ENCODE data around the gene SLC35F3.

Gene SLC35F3

DNA sequence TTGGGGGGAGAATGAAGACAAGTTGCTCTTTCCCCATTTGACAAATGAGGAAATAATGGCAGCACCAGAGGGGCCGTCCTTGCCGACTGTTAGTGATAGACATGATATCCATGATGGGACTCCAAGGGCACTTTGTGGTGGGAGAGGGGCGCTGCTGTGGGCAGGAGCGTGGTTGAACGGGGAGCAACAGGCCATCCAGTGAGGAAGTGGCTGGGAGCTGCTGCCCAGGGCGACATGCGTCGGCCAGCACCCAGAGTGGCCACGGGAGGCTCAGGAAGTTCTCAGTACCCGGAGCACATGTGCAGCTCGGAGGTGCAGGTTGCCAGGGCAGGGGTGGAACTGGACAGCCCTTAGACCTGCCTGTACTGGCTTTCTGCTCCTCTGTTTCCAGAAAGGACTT, 71.0 kb downstream of the SLC35F3 start:
- DNase-seq = no peak

DNA sequence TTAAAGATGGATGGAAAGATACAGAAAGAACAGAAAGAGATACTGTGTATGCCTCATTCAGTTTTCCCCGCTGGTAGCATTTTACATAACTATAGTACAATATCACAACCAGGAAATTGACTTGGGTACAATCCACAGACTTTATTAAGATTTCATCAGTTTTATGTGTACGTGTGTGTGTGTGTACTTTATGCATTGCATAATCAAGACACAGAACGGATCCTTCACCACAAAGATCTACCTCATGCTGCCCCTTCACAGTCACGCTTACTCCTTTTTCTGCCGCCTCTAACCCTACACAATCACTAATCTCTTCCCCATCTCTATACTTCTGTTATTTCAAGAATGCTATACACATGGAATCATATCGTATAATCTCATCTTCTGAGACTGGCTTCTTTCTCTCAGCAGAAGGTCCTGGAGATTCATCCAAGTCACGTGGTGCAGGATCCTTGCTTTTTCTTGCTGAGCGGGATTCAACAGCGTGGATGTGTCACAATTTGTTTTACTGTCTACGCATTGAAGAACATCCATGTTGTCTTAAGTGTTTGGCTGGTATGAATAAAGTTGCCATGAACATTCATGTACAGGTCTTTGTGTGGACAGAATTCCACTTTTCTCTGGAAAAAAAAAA, 76.7 kb downstream of the SLC35F3 start:
- DNase-seq = no peak

GRCh38 chr1:233982827-233983518, 78.5 kb downstream of the SLC35F3 start:
- DNase-seq = no peak

- no peak for DNase-seq
Observed at GRCh38 chr1:233983811-233984210, 79.3 kb downstream of the SLC35F3 start.

DNA sequence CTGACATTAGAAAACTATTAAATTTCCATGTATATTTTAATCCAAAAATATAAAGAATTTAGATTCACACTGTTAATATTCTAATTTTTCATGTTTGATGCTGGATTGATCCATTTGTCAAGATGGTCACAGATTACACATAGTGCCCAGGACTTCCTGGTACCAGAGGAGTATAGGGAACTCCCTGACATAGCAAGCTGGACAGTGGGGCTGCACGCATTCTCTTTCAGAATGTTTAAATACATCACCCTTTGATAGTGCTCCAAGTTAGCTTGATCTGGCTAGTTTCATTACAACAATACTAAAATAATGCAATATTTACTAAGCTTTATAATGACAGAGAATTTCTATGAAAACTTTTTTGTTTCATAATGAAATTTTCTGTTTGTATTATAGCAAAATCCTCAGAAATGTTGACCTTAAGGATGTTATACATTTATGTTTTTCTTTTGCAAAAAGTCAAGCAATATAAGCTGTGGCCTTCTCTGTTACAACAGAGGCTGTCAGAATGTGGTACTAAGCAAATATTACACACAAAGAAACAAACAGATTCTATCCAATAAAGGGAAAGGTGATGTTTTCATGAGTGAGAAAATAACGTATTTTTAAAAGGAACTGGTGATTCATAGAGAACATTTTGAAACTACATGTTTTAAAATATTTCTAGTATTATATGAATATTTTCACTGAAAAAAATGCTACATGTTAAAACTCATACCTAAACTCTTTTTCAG, 84.7 kb downstream of the SLC35F3 start:
- DNase-seq = no peak

DNA sequence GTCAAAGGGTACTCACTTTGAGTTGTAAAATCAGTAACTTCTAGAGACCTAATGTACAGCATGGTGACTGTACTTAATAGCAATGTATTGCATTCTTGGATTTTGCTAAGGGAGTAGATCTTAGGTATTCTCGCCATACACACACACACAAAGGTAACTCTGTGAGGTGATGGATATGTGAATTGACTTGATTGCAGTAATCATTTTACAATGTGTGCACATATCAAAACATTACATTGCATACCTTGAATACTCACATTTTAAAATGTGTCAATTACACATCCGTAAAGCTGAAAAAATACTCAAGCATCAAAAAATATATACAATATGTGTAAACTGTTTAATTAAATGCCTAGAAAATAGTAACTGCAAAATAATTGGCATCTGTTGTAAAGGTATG, 86.0 kb downstream of the SLC35F3 start:
- DNase-seq = no peak

DNA sequence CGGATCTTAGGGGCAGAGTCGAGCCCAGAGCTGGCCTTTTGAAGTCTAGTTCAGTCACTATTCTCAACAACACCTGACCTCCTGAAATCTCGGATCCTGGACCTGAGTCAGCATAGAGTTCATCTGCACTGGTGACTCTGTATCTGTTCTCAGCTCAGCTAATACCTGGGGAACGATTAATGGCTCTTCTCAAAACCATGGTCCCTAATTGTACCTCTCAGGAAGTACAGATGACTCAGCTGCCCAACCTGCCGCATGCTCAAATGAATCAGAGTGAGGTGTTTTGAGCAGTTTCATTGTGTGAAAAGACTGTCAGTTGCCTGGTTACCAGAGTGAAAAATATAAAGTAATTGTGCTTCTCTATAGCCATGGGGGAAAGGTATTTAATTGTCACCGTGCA, 89.2 kb downstream of the SLC35F3 start:
- peak; percentile 24 for DNase-seq

- DNase-seq = no peak
Observed at GRCh38 chr1:233994112-233994511, 89.6 kb downstream of the SLC35F3 start.

GRCh38 chr1:233998456-233998855, 94.0 kb downstream of the SLC35F3 start:
- DNase-seq = no peak

GRCh38 chr1:233998891-233999290, 94.4 kb downstream of the SLC35F3 start:
- DNase-seq = peak; percentile 80

DNA sequence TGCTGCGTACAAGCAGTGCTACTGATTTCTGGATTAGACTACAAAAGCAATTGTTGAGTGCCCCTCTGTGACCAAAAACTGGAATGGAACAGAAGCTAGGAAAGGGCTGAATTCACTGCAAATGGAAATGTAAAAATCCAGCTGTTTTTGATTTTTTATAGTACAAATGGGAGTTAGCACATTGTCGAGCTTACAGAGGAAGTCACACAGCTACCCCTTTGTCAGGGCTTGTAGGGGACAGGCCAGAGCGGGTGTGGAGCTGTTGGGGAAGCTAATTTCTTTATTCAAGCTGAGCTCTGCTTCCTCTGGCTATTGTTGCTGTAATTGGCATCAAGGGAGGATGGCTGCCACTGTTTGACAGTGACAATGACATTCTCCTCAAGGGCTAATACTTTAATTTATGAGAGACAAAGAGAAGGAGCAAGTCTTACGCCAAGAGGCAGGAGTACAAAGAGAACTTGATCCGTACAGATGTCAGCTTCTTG, 96.1 kb downstream of the SLC35F3 start:
- DNase-seq = peak; percentile 90

GRCh38 chr1:234001817-234002216, 97.3 kb downstream of the SLC35F3 start:
- no peak for DNase-seq

GRCh38 chr1:234004591-234004990, 100.1 kb downstream of the SLC35F3 start:
- no peak for DNase-seq

DNA sequence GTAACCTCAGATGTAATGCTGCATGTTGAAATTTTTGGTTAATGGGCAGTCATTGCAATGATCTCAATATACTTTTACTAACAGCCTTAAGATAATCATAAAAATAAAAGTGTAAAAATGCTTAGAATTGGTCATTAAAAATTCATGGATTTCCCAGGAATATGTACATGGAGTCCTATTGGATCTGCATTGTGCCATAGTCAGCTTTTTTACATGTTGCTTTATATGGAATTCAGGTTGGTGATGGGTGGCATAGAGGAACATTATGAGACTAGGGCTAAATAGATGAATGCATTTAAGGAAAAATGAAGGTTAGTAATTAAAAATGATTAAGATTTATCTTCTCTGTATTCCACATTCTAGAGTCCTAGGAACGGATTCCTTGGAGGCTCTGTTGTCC, 103.2 kb downstream of the SLC35F3 start:
- no peak for DNase-seq

DNA sequence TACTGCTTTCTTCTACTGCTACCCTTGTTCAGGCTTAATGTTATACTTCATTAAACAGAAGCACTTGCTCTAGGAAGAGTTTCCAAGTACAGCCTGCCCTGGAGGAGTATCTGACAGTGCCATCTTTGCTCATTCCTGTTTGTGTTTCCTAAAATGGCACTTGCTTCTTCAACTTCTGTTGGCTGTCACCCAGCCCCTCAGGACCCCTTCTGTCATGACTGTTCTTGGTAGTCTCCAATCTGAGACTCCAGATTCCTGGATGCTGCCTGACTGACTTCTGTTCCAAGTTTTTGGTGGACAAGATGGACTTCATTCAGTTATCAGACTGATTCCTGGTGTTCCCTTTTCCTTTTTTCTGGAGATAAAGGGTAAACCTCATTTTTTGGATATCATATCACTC, 104.1 kb downstream of the SLC35F3 start:
- DNase-seq = no peak

GRCh38 chr1:234009668-234010067, 105.2 kb downstream of the SLC35F3 start:
- DNase-seq = no peak

DNA sequence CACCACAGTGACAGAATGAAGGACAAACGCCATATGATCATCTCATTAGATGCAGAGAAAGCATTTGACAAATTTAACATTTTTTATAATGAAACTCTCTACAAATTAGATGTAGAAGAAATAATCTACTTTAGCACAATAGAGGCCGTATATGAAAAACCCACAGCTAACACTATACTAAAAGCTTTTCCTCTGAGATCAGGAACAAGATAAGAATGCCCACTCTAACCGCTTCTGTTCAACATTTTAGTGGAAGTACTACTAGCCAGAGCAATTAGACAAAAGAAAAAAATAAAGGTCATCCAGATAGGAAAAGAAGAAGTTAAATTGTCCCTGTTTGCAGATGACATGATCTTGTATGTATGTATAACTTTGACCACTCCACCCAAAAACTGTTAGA, 109.7 kb downstream of the SLC35F3 start:
- DNase-seq = no peak

DNA sequence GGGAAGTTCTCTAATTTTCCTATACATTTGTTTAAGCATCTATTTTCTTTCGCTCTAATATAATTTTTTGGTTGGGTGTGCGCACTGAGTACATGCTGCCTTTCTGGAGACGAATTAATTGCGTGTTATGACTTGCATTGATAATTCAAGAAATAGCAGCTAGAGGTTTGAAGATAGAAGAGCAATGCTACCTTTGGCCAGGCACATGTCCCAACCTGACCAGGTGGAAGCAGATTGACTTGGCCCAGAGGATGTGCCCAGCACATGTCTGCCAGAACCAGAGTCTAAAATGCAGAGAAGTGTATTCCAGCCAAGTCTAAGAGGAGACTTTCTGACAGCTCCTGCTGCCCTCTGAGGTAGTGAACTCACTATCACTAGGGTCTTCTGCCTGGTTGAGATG, 114.3 kb downstream of the SLC35F3 start:
- DNase-seq = no peak

DNA sequence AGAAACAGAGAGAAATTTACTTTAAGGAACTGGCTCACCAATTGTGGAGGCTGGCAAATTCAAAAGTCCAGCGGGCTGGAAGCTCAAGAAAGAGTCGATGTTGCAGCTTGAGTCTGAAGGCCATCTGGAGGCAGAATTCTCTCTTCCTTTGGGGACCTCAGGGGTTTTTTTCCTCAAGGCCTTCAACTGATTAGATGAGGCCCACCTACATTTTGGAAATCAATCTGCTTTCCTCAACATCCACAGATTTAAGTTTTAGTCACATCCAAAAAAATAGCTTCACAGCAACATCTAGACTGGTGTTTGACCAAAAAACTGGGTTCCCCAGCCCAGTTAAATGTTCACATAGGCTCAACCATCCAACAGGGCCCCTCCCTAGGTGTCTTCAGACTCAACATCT, 114.9 kb downstream of the SLC35F3 start:
- DNase-seq = no peak

DNA sequence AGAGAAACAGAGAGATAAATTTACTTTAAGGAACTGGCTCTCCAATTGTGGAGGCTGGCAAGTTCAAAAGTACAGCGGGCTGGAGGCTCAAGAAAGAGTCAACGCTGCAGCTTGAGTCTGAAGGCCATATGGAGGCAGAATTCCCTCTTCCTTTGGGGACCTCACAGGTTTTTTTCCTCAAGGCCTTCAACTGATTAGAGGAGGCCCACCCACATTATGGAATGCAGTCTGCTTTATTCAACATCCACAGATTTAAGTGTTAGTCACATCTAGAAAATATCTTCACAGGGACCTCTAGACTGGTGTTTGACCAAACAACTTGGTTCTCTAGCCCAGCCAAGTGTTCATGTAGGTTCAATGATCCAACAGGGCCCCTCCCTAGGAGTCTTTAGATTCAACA, 117.8 kb downstream of the SLC35F3 start:
- no peak for DNase-seq

- DNase-seq = no peak
Observed at GRCh38 chr1:234039603-234040002, 135.1 kb downstream of the SLC35F3 start.

DNA sequence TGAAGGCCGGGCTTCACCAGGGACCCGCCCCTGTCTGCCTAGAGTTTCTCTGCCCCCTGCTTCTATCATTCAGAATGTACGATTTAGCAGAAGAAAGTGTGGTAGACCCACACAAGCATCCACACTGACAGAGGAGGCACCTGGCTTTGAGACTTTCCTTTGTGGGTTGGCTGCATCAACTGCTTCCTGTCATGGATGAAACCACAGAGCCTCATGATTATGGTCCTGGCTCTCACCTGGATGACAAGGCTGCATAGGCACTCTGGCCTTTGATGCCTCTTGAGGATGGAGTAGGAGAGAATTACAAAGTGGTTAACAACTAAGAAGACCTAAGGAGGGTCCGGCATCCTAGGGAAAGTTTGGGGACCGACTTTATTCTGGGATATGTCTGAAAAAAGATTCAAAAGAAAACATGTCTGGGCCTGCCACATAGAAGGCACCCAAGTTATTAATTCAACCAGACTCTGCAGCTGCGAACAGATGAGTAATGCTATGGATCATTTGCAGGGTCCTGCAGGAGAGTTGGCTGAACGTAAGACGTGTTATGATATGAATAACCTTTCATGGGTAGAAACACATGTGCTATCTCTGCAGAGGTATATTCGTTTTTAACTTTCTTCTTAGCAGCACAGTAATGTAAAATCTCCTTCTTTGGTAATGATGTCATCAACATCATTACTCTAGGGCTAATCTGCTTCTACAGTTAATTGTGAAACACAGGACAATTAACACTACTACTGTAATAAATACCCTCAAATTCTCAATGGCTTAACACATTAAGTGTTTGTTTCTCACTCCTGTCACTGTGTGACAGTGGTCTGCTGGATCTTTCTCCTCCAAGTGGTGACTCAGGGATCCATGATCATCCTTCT, 136.2 kb downstream of the SLC35F3 start:
- no peak for DNase-seq

GRCh38 chr1:234044079-234044478, 139.6 kb downstream of the SLC35F3 start:
- DNase-seq = no peak
